GM12878 (cell line): ENCODE measurements around the gene SLC1A1. TPM values are rescaled to one million over a fixed set of nuclear protein-coding genes. Genes with fewer than 3 reads are reported as not detected.

Experiments used
- ATAC-seq: fragments of 200-7000 bp; cut with Tn5 transposase; 3 replicates; pipeline ENCODE4 v1.9.1; 2020; ENCODE audit warnings: mild to moderate bottlenecking, moderate library complexity
- BruUV-seq: library from RNA; stranded (reverse); fragments of 400-500 nt; replicated peaks from 2 replicates; lab custom pipeline; 2021; lab: Mats Ljungman, UMichigan
- CTCF ChIA-PET: fragments of 300-600 bp; sonication (Branson Sonifier 250); formaldehyde crosslinking; extraction: SDS; loops from one replicate; lab custom pipeline; 2021; ENCODE audit warnings: inconsistent platforms; lab: Yijun Ruan, JAX
- POLR2A ChIA-PET: fragments of 350-600 bp; formaldehyde crosslinking; extraction: SDS; loops from one replicate; lab custom pipeline; 2021; ENCODE audit warnings: inconsistent platforms; lab: Charles Lee
- RAD21 ChIA-PET: fragments of 300-600 bp; sonication (Branson Sonifier 250); formaldehyde crosslinking; loops from one replicate; lab custom pipeline; 2023; ENCODE audit warnings: antibody characterized with exemption; ENCODE audit not compliant: unreplicated experiment; lab: Charles Lee
- SMC1A ChIA-PET: fragments of 300-600 bp; sonication (Branson Sonifier 250); formaldehyde crosslinking; loops from one replicate; lab custom pipeline; 2023; ENCODE audit not compliant: unreplicated experiment, uncharacterized antibody; lab: Charles Lee
- DNase-seq: peaks from one replicate; pipeline ENCODE4 v3.0.0-alpha.2; 2011; ENCODE audit warnings: low read depth, low spot score
- FAIRE-seq: peaks from 3 replicates; lab custom pipeline; 2011; peaks lifted over from hg19 to GRCh38; lab: Jason Lieb, UNC
- H2AFZ ChIP-seq: 2 replicates; pipeline ENCODE4 v1.6.0; 2011; ENCODE audit warnings: low read depth, low read length, control low read depth; ENCODE audit not compliant: control insufficient read depth
- H3K27ac ChIP-seq: 2 replicates; pipeline ENCODE4 v1.5.1; 2011; ENCODE audit warnings: control low read depth; ENCODE audit not compliant: control insufficient read depth, insufficient read depth
- H3K27me3 ChIP-seq, 2 experiments: replicated peaks in 1 of 2; 2 replicates each; pipeline versions ENCODE4 v1.6.0 to v1.6.1; 2011; ENCODE audit warnings: low read length in 1 of 2; ENCODE audit not compliant: control insufficient read depth in 2 of 2, insufficient read depth in 2 of 2
- H3K36me3 ChIP-seq, 2 experiments: 2 replicates each; pipeline ENCODE4 v1.5.1; 2011; ENCODE audit warnings: low read length in 1 of 2; ENCODE audit not compliant: control insufficient read depth in 2 of 2, insufficient read depth in 2 of 2
- H3K4me1 ChIP-seq: 2 replicates; pipeline ENCODE4 v1.6.1; 2011; ENCODE audit warnings: mild to moderate bottlenecking, low read length, moderate library complexity, mixed read lengths; ENCODE audit not compliant: control insufficient read depth, insufficient read depth
- H3K4me2 ChIP-seq: 2 replicates; pipeline ENCODE4 v1.6.0; 2011; ENCODE audit warnings: control low read depth; ENCODE audit not compliant: control insufficient read depth, insufficient read depth
- H3K4me3 ChIP-seq: fragments of 200-600 bp; sonication (generic); 2 replicates; pipeline ENCODE4 v1.5.1; 2016
- H3K79me2 ChIP-seq: 2 replicates; pipeline ENCODE4 v1.6.0; 2011; ENCODE audit warnings: low read length; ENCODE audit not compliant: control insufficient read depth, insufficient read depth
- H3K9ac ChIP-seq: 2 replicates; pipeline ENCODE4 v1.8.0; 2011; ENCODE audit warnings: low read length, control low read depth, mixed read lengths; ENCODE audit not compliant: control insufficient read depth, insufficient read depth
- H3K9me3 ChIP-seq: replicated peaks from 3 replicates; pipeline ENCODE4 v1.5.1; 2011; ENCODE audit warnings: mild to moderate bottlenecking, low read length; ENCODE audit not compliant: control insufficient read depth, insufficient read depth
- H4K20me1 ChIP-seq: 2 replicates; pipeline ENCODE4 v1.6.0; 2011; ENCODE audit not compliant: control insufficient read depth, insufficient read depth
- BCLAF1 ChIP-seq: fragments of 450-650 bp; IDR thresholded peaks from 2 replicates; pipeline ENCODE4 v1.6.1; 2017; ENCODE audit warnings: antibody characterized with exemption, mild to moderate bottlenecking, moderate library complexity
- CBX3 ChIP-seq: fragments of 200-600 bp; sonication (generic); IDR thresholded peaks from 2 replicates; pipeline ENCODE4 v1.6.1; 2016; ENCODE audit warnings: low read depth, borderline replicate concordance
- CBX5 ChIP-seq: sonication (generic); IDR thresholded peaks from 2 replicates; pipeline ENCODE4 v1.6.1; 2016; ENCODE audit warnings: low read depth, moderate library complexity, mild to moderate bottlenecking, inconsistent platforms
- CHD2 ChIP-seq: IDR thresholded peaks from 2 replicates; pipeline ENCODE4 v1.6.1; 2011; ENCODE audit warnings: low read depth, low read length, improper control_type of control experiment, borderline replicate concordance
- EP300 ChIP-seq, 2 experiments: fragments of 150-350 bp in 1 of 2; IDR thresholded peaks; 2 replicates each; pipeline ENCODE4 v1.6.1; 2011 to 2012; ENCODE audit warnings: low read depth in 2 of 2, low read length in 2 of 2, borderline replicate concordance in 1 of 2, improper control_type of control experiment in 1 of 2, inconsistent platforms in 1 of 2; ENCODE audit not compliant: control insufficient read depth in 1 of 2
- JUNB ChIP-seq: IDR thresholded peaks from 2 replicates; pipeline ENCODE4 v1.6.1; 2016; ENCODE audit warnings: antibody characterized with exemption, mild to moderate bottlenecking
- MEF2A ChIP-seq: IDR thresholded peaks from 2 replicates; pipeline ENCODE4 v1.6.1; 2011; ENCODE audit warnings: low read depth, mild to moderate bottlenecking, low read length, moderate library complexity; ENCODE audit not compliant: insufficient read depth
- MLLT1 ChIP-seq: fragments of 450-650 bp; IDR thresholded peaks from 2 replicates; pipeline ENCODE4 v1.6.1; 2016; ENCODE audit warnings: mild to moderate bottlenecking
- NFYA ChIP-seq: IDR thresholded peaks from 2 replicates; pipeline ENCODE4 v1.6.1; 2011; ENCODE audit warnings: low read depth, mild to moderate bottlenecking, low read length, improper control_type of control experiment, borderline replicate concordance
- PKNOX1 ChIP-seq: fragments of 450-650 bp; IDR thresholded peaks from 2 replicates; pipeline ENCODE4 v1.6.1; 2016; ENCODE audit warnings: mild to moderate bottlenecking
- POU2F2 ChIP-seq: IDR thresholded peaks from 3 replicates; pipeline ENCODE4 v1.6.1; 2011; ENCODE audit warnings: low read depth, mild to moderate bottlenecking, low read length, borderline replicate concordance
- SMAD1 ChIP-seq: fragments of 450-650 bp; IDR thresholded peaks from 2 replicates; pipeline ENCODE4 v1.6.1; 2018; ENCODE audit warnings: mild to moderate bottlenecking, low read depth; ENCODE audit not compliant: partially characterized antibody
- TARDBP ChIP-seq: IDR thresholded peaks from 2 replicates; pipeline ENCODE4 v1.6.1; 2016; ENCODE audit warnings: borderline replicate concordance
- USF1 ChIP-seq: IDR thresholded peaks from 2 replicates; pipeline ENCODE4 v1.6.1; 2011; ENCODE audit warnings: borderline replicate concordance, low read depth, mild to moderate bottlenecking, moderate library complexity, mixed read lengths, low read length; ENCODE audit not compliant: insufficient read depth; ENCODE audit errors: extremely low read length
- ZNF24 ChIP-seq: fragments of 450-650 bp; IDR thresholded peaks from 2 replicates; pipeline ENCODE4 v1.6.1; 2017; ENCODE audit warnings: antibody characterized with exemption, mild to moderate bottlenecking
- WGBS: methylation state at CpG from one replicate; pipeline ENCODE4 v1.1.6; 2016; ENCODE audit warnings: low lambda C conversion rate; ENCODE audit not compliant: insufficient replicate concordance, insufficient coverage; ENCODE audit errors: missing lambda C conversion rate; 5-methylcytosine and 5-hydroxymethylcytosine counted together
- in situ Hi-C: fragments of 300-500 bp; cut with MboI; formaldehyde crosslinking; loops from 9 replicates; pipeline ENCODE4 v1.14.3; 2018; ENCODE audit warnings: mixed read lengths
- intact Hi-C: fragments of 100-400 bp; cut with micrococcal nuclease; formaldehyde crosslinking; loops from one replicate; pipeline ENCODE4 v1.14.2; 2022; ENCODE audit not compliant: unreplicated experiment
- polyA plus RNA-seq, 11 experiments: library from polyadenylated mRNA; depleted of rRNA in 4 of 11; unstranded in 6 of 11; stranded (reverse) in 5 of 11; fragments of >200 nt; fragmentation: Nextera tagmentation in 4 of 11; fragmentation: Illumina TruSeq in 1 of 11; extraction: Ambion mirVana in 4 of 11; extraction: Trizol in 1 of 11; gene quantifications; 1 replicate in 1 of 11; 2 replicates in 10 of 11; pipeline versions ENCODE4 v1.2.1 to v1.2.3, GENCODE V29; 2011 to 2016; ENCODE audit warnings: inconsistent platforms in 2 of 11, missing spikeins in 2 of 11, low read depth in 1 of 11
- total RNA-seq, 4 experiments: library from RNA; depleted of rRNA in 3 of 4; stranded (reverse); fragments of >200 nt in 3 of 4; fragmentation: Illumina TruSeq in 1 of 4; extraction: Trizol in 1 of 4; gene quantifications; 2 replicates each; pipeline versions ENCODE4 v1.2.1 to v1.2.3, GENCODE V29; 2013 to 2021
- TF ChIP-seq, protein P1 (sequence below): IDR thresholded peaks from 2 replicates; pipeline ENCODE4 v1.6.1; 2012; ENCODE audit warnings: low read depth, low read length, improper control_type of control experiment

Gene SLC1A1
- total and polyA plus RNA-seq, 10 of the 15 experiments (the other 5 are each of a cell fraction or from before 2014, with no cell fraction given) = 4.2 to 24.9 (median 18.3) TPM

DNA sequence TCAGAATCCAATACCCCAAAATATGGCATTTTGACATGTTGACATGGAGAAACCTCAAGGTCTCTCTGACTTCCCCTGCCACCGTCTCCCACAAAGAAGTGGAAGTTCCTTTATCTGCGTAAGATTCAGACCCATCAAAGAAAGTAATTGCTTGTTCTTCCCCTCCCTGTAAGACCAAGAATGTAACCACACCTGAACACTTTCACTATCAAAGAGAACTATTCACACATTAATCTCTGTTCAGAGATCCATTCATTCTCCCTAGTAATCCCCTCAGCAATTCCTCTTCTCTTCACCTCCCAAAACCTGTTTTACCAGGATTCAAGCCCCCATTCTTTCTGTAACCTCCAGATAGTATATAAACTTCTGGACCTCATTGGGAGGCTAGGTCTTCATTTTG, 4.1 kb upstream of the SLC1A1 start:
- POLR2A ChIA-PET = no interaction called here
- SMC1A ChIA-PET = interaction anchor here (1.2 kb wide), 1 partner anchor 20 kb away, joined by 5 read pairs; no protein-coding TSS in a partner anchor
- CTCF ChIA-PET = no interaction called here
- intact Hi-C loops (loop anchor here (2.0 kb wide), 1 partner anchor 103 kb away; no protein-coding TSS in a partner anchor), in situ Hi-C loops (no loop called here)
- H2AFZ ChIP-seq = peak overlapping the region; percentile 29
- peak overlapping the region; percentile 35 for H3K27ac ChIP-seq
- no peaks in the 10 kb centered on the region for H3K9me3 ChIP-seq
- H3K4me3 ChIP-seq = peak overlapping the region; percentile 47
- H3K27me3 ChIP-seq = no peaks in the 10 kb centered on the region
- WGBS = 0% methylated on average over 2 of the region's 2 CpGs
- ATAC-seq = peak; percentile 52
- DNase-seq = no peak
- H3K9ac ChIP-seq = no peak overlapping the region
- H3K4me1 ChIP-seq = peaks cover 14% of the 10 kb centered on the region; the same call in 1 of the 2 replicates
- H3K36me3 ChIP-seq = no peaks in the 10 kb centered on the region
- RAD21 ChIA-PET = no interaction called here
- no TSS peak for BruUV-seq
- H3K79me2 ChIP-seq = peaks cover 30% of the 10 kb centered on the region
- peak overlapping the region; percentile 68 for H3K4me2 ChIP-seq
- no peaks in the 10 kb centered on the region for H4K20me1 ChIP-seq
- peak; percentile 52 for FAIRE-seq
- no peak for TF ChIP-seq SMAD1
- TF ChIP-seq POU2F2 = no peak
- no peak for TF ChIP-seq BCLAF1
- TF ChIP-seq JUNB = peak; percentile 32
- TF ChIP-seq, protein P1, sequence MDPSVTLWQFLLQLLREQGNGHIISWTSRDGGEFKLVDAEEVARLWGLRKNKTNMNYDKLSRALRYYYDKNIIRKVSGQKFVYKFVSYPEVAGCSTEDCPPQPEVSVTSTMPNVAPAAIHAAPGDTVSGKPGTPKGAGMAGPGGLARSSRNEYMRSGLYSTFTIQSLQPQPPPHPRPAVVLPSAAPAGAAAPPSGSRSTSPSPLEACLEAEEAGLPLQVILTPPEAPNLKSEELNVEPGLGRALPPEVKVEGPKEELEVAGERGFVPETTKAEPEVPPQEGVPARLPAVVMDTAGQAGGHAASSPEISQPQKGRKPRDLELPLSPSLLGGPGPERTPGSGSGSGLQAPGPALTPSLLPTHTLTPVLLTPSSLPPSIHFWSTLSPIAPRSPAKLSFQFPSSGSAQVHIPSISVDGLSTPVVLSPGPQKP = no peak
- TF ChIP-seq EP300 (IDR thresholded peaks at IDR 0.05; ENCODE audit: borderline replicate concordance in 1 of 2, control insufficient read depth in 1 of 2, low read depth in 2 of 2, low read length in 2 of 2) = peak in 1 of 2 experiments; percentile 46; a peak in 2 of 4 replicates
- TF ChIP-seq PKNOX1 = peak; percentile 23; the same call in 1 of the 2 replicates
- no peak for TF ChIP-seq TARDBP
- no peak for TF ChIP-seq NFYA
- TF ChIP-seq CBX5 = no peak
- no peak for TF ChIP-seq CHD2
- TF ChIP-seq MEF2A = no peak
- TF ChIP-seq ZNF24 = 0 out of 2 replicates have a peak, but pooled peaks have one; percentile 3
- no peak for TF ChIP-seq USF1
- TF ChIP-seq MLLT1 = peak; percentile 96
- TF ChIP-seq CBX3 = no peak
